GM23338 (cell line): ENCODE measurements around the gene GLCE. TPM values are rescaled to one million over a fixed set of nuclear protein-coding genes. Genes with fewer than 3 reads are reported as not detected.

ENCODE experiments used
- CREB1 ChIP-seq: fragments of 250-450 bp; sonication (Bioruptor Pico); IDR thresholded peaks from 2 replicates; pipeline ENCODE4 v1.5.0; 2020; ENCODE audit warnings: low read depth, mild to moderate bottlenecking, moderate library complexity
- EZH2 ChIP-seq: fragments of 200-600 bp; sonication (generic); IDR thresholded peaks from one replicate; pipeline ENCODE4 v1.8.0; 2017; ENCODE audit warnings: antibody characterized with exemption, mild to moderate bottlenecking, low read depth; ENCODE audit not compliant: unreplicated experiment
- JUNB ChIP-seq: IDR thresholded peaks from one replicate; pipeline ENCODE4 v1.6.1; 2016; ENCODE audit warnings: antibody characterized with exemption; ENCODE audit not compliant: unreplicated experiment
- NANOG ChIP-seq: IDR thresholded peaks from 2 replicates; pipeline ENCODE4 v1.6.1; 2016; ENCODE audit warnings: antibody characterized with exemption, borderline replicate concordance
- STAT1 ChIP-seq: IDR thresholded peaks from one replicate; pipeline ENCODE4 v1.6.1; 2016; ENCODE audit warnings: antibody characterized with exemption; ENCODE audit not compliant: unreplicated experiment
- ZNF114 ChIP-seq: fragments of 250-450 bp; sonication (Bioruptor Pico); IDR thresholded peaks from 2 replicates; pipeline ENCODE4 v1.5.0; 2020; ENCODE audit warnings: mild to moderate bottlenecking, moderate library complexity
- ZNF331 ChIP-seq: fragments of 250-450 bp; sonication (Bioruptor Pico); IDR thresholded peaks from 2 replicates; pipeline ENCODE4 v1.5.0; 2020; ENCODE audit warnings: low read depth, mild to moderate bottlenecking, moderate library complexity
- polyA plus RNA-seq: library from polyadenylated mRNA; unstranded; fragments of >200 nt; fragmentation: Nextera tagmentation; extraction: Ambion mirVana; gene quantifications from 2 replicates; pipeline ENCODE4 v1.2.1, GENCODE V29; 2016
- total RNA-seq: library from RNA; depleted of rRNA; stranded (reverse); fragments of >200 nt; shearing (Covaris generic); gene quantifications from 2 replicates; pipeline ENCODE4 v1.2.3, GENCODE V29; 2014
- TF ChIP-seq, protein P1 (sequence below): fragments of 250-450 bp; sonication (Bioruptor Pico); IDR thresholded peaks from 2 replicates; pipeline ENCODE4 v1.5.0; 2020; ENCODE audit warnings: mild to moderate bottlenecking, moderate library complexity
- TF ChIP-seq, protein P2 (sequence below): IDR thresholded peaks from 2 replicates; pipeline ENCODE4 v1.6.1; 2016; ENCODE audit warnings: antibody characterized with exemption

The GLCE gene
- total and polyA plus RNA-seq, 2 experiments from 2014 or later = 7.5 to 15.5 TPM

DNA sequence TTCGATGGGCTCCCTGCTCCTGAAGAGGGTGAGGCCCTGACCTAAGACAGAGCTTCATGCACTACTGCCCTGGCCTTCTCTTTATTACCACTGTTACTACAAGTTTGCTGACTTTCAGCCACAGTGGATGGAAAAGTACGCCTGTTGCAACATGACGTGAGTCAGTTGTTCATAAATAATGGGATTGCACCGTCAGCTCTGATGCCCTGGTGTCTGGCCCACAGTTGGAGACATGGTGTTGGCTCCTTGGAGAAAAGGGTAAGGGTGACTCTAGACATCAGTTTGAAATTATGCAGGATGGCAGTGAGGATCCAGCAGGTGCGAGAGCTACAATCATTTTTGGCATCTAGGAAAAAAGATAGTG lies 143.7 kb downstream of the GLCE start (continued):
- TF ChIP-seq, protein P1, sequence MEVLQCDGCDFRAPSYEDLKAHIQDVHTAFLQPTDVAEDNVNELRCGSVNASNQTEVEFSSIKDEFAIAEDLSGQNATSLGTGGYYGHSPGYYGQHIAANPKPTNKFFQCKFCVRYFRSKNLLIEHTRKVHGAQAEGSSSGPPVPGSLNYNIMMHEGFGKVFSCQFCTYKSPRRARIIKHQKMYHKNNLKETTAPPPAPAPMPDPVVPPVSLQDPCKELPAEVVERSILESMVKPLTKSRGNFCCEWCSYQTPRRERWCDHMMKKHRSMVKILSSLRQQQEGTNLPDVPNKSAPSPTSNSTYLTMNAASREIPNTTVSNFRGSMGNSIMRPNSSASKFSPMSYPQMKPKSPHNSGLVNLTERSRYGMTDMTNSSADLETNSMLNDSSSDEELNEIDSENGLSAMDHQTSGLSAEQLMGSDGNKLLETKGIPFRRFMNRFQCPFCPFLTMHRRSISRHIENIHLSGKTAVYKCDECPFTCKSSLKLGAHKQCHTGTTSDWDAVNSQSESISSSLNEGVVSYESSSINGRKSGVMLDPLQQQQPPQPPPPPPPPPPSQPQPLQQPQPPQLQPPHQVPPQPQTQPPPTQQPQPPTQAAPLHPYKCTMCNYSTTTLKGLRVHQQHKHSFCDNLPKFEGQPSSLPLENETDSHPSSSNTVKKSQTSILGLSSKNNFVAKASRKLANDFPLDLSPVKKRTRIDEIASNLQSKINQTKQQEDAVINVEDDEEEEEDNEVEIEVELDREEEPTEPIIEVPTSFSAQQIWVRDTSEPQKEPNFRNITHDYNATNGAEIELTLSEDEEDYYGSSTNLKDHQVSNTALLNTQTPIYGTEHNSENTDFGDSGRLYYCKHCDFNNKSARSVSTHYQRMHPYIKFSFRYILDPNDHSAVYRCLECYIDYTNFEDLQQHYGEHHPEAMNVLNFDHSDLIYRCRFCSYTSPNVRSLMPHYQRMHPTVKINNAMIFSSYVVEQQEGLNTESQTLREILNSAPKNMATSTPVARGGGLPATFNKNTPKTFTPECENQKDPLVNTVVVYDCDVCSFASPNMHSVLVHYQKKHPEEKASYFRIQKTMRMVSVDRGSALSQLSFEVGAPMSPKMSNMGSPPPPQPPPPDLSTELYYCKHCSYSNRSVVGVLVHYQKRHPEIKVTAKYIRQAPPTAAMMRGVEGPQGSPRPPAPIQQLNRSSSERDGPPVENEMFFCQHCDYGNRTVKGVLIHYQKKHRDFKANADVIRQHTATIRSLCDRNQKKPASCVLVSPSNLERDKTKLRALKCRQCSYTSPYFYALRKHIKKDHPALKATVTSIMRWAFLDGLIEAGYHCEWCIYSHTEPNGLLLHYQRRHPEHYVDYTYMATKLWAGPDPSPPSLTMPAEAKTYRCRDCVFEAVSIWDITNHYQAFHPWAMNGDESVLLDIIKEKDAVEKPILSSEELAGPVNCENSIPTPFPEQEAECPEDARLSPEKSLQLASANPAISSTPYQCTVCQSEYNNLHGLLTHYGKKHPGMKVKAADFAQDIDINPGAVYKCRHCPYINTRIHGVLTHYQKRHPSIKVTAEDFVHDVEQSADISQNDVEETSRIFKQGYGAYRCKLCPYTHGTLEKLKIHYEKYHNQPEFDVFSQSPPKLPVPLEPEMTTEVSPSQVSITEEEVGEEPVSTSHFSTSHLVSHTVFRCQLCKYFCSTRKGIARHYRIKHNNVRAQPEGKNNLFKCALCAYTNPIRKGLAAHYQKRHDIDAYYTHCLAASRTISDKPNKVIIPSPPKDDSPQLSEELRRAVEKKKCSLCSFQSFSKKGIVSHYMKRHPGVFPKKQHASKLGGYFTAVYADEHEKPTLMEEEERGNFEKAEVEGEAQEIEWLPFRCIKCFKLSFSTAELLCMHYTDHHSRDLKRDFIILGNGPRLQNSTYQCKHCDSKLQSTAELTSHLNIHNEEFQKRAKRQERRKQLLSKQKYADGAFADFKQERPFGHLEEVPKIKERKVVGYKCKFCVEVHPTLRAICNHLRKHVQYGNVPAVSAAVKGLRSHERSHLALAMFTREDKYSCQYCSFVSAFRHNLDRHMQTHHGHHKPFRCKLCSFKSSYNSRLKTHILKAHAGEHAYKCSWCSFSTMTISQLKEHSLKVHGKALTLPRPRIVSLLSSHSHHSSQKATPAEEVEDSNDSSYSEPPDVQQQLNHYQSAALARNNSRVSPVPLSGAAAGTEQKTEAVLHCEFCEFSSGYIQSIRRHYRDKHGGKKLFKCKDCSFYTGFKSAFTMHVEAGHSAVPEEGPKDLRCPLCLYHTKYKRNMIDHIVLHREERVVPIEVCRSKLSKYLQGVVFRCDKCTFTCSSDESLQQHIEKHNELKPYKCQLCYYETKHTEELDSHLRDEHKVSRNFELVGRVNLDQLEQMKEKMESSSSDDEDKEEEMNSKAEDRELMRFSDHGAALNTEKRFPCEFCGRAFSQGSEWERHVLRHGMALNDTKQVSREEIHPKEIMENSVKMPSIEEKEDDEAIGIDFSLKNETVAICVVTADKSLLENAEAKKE (CRISPR knock-in tag) = no peak
- TF ChIP-seq CREB1 (CRISPR knock-in tag) (no peak), STAT1 (no peak), JUNB (no peak), ZNF331 (CRISPR knock-in tag) (no peak), EZH2 (no peak), ZNF114 (CRISPR knock-in tag) (no peak), NANOG (no peak)
- TF ChIP-seq, protein P2, sequence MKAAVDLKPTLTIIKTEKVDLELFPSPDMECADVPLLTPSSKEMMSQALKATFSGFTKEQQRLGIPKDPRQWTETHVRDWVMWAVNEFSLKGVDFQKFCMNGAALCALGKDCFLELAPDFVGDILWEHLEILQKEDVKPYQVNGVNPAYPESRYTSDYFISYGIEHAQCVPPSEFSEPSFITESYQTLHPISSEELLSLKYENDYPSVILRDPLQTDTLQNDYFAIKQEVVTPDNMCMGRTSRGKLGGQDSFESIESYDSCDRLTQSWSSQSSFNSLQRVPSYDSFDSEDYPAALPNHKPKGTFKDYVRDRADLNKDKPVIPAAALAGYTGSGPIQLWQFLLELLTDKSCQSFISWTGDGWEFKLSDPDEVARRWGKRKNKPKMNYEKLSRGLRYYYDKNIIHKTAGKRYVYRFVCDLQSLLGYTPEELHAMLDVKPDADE = no peak
